HG03469 (cell line): Measurements from ENCODE around the gene ASB18.
"Not testable (repeated sequence)": the region's sequence is repeated elsewhere in the genome, so short reads cannot be mapped to it uniquely, and the experiment has no call there.

Source experiments
- ATAC-seq: cut with Tn5 transposase; IDR thresholded peaks from one replicate; pipeline ENCODE4 v1.9.1; 2021; ENCODE audit warnings: mild to moderate bottlenecking, moderate library complexity, moderate number of reproducible peaks; ENCODE audit not compliant: unreplicated experiment

Gene ASB18

GRCh38 chr2:236286873-236287545, 22.8 kb upstream of the ASB18 start:
- no peak for ATAC-seq

GRCh38 chr2:236284208-236284607, 20.0 kb upstream of the ASB18 start:
- ATAC-seq, result no peak

- ATAC-seq, result no peak
Observed at GRCh38 chr2:236282406-236282805, 18.2 kb upstream of the ASB18 start.

GRCh38 chr2:236281423-236281822, 17.2 kb upstream of the ASB18 start:
- ATAC-seq, result no peak

- no peak for ATAC-seq
Observed at GRCh38 chr2:236273126-236273525, 8.9 kb upstream of the ASB18 start.

GRCh38 chr2:236271851-236272250, 7.6 kb upstream of the ASB18 start:
- no peak for ATAC-seq

GRCh38 chr2:236269876-236270275, 5.7 kb upstream of the ASB18 start:
- not testable (repeated sequence) for ATAC-seq

GRCh38 chr2:236265675-236266074, 1.5 kb upstream of the ASB18 start:
- no peak for ATAC-seq

- ATAC-seq, result no peak
Observed at GRCh38 chr2:236262238-236262637, 2.0 kb downstream of the ASB18 start.

- ATAC-seq, result no peak
Observed at GRCh38 chr2:236261452-236261851, 2.8 kb downstream of the ASB18 start.

- ATAC-seq, result no peak
Observed at GRCh38 chr2:236259371-236259770, 4.8 kb downstream of the ASB18 start.

- no peak for ATAC-seq
Observed at GRCh38 chr2:236257575-236257974, 6.6 kb downstream of the ASB18 start.

GRCh38 chr2:236257136-236257535, 7.1 kb downstream of the ASB18 start:
- ATAC-seq, result no peak

- no peak for ATAC-seq
Observed at GRCh38 chr2:236256366-236256985, 7.7 kb downstream of the ASB18 start.

GRCh38 chr2:236254674-236255073, 9.5 kb downstream of the ASB18 start:
- no peak for ATAC-seq

- ATAC-seq, result no peak
Observed at GRCh38 chr2:236254001-236254400, 10.2 kb downstream of the ASB18 start.

- no peak for ATAC-seq
Observed at GRCh38 chr2:236252602-236253001, 11.6 kb downstream of the ASB18 start.

GRCh38 chr2:236250909-236251579, 13.2 kb downstream of the ASB18 start:
- ATAC-seq, result no peak

- no peak for ATAC-seq
Observed at GRCh38 chr2:236250286-236250685, 13.9 kb downstream of the ASB18 start.

- ATAC-seq, result no peak
Observed at GRCh38 chr2:236249066-236249465, 15.1 kb downstream of the ASB18 start.

- no peak for ATAC-seq
Observed at GRCh38 chr2:236246711-236247246, 17.4 kb downstream of the ASB18 start.

GRCh38 chr2:236244256-236244655, 19.9 kb downstream of the ASB18 start:
- no peak for ATAC-seq
